A673 (cell line): ENCODE results near the gene MAML3.

Source experiments
- CTCF ChIP-seq: fragments of 300-800, 200-600 bp; sonication (generic); conservative IDR thresholded peaks from 2 replicates; pipeline ENCODE4 v1.5.1; 2017; ENCODE audit warnings: low read depth, mild to moderate bottlenecking, antibody characterized with exemption, low read length, moderate library complexity, mixed read lengths
- EZH2 ChIP-seq: fragments of 200-600 bp; sonication (generic); IDR thresholded peaks from 2 replicates; pipeline ENCODE4 v1.6.1; 2017; ENCODE audit warnings: borderline replicate concordance, low read depth, mild to moderate bottlenecking, mixed read lengths, antibody characterized with exemption, low read length; ENCODE audit not compliant: poor library complexity, severe bottlenecking

GRCh38 chr4:139933541-139933940 lies 220.4 kb downstream of the MAML3 start:
- TF ChIP-seq CTCF (no peak), EZH2 (no peak)
